GM18505 (cell line): ENCODE data around the gene TNFRSF21.

Experiments
- ATAC-seq: cut with Tn5 transposase; IDR thresholded peaks from one replicate; pipeline ENCODE4 v1.9.1; 2021; ENCODE audit not compliant: unreplicated experiment
- POLR2A ChIP-seq: IDR thresholded peaks from 4 replicates; pipeline ENCODE4 v1.6.1; 2011; ENCODE audit warnings: borderline replicate concordance; ENCODE audit not compliant: insufficient read depth, insufficient read length; ENCODE audit errors: extremely low read depth

The TNFRSF21 gene

GRCh38 chr6:47182291-47182957, 127.3 kb downstream of the TNFRSF21 start:
- no peak for TF ChIP-seq POLR2A
- ATAC-seq = no peak

- no peak for TF ChIP-seq POLR2A
- no peak for ATAC-seq
Observed at GRCh38 chr6:47181681-47182080, 128.0 kb downstream of the TNFRSF21 start.
